A673 (cell line): ENCODE measurements around the gene TMEM273. TPM values are rescaled to one million over a fixed set of nuclear protein-coding genes. Genes with fewer than 3 reads are reported as not detected.

Experiments used
- BruUV-seq: library from RNA; stranded (reverse); fragments of 400-500 nt; replicated peaks from 2 replicates; lab custom pipeline; 2021; lab: Mats Ljungman, UMichigan
- CTCF ChIA-PET: fragments of 300-600 bp; sonication (Branson Sonifier 250); formaldehyde crosslinking; loops from one replicate; lab custom pipeline; 2022; ENCODE audit warnings: antibody characterized with exemption; lab: Charles Lee
- POLR2A ChIA-PET: fragments of 300-600 bp; sonication (Branson Sonifier 250); formaldehyde crosslinking; loops from one replicate; lab custom pipeline; 2022; ENCODE audit warnings: antibody characterized with exemption; ENCODE audit not compliant: low non-redundant PET; lab: Charles Lee
- DNase-seq: peaks from one replicate; pipeline ENCODE4 v3.0.0-alpha.2; 2015; ENCODE audit warnings: low spot score
- H3K27ac ChIP-seq: fragments of 200-600 bp; sonication (generic); 2 replicates; pipeline ENCODE4 v1.5.1; 2016; ENCODE audit warnings: mixed run types, low read depth, mild to moderate bottlenecking, mixed read lengths, antibody characterized with exemption, low read length; ENCODE audit not compliant: poor library complexity, severe bottlenecking
- H3K27me3 ChIP-seq: fragments of 200-600 bp; sonication (generic); replicated peaks from 2 replicates; pipeline ENCODE4 v1.6.1; 2017; ENCODE audit warnings: mixed run types, low read depth, mild to moderate bottlenecking, mixed read lengths, antibody characterized with exemption, low read length; ENCODE audit not compliant: insufficient read depth, poor library complexity
- H3K36me3 ChIP-seq: fragments of 200-600 bp; sonication (generic); 2 replicates; pipeline ENCODE4 v1.6.1; 2016; ENCODE audit warnings: mixed run types, mild to moderate bottlenecking, mixed read lengths, antibody characterized with exemption, low read length; ENCODE audit not compliant: insufficient read depth, poor library complexity, severe bottlenecking
- H3K4me1 ChIP-seq: fragments of 200-600 bp; sonication (generic); 2 replicates; pipeline ENCODE4 v1.6.1; 2017; ENCODE audit warnings: mixed run types, mild to moderate bottlenecking, mixed read lengths, antibody characterized with exemption, low read length; ENCODE audit not compliant: insufficient read depth, poor library complexity, severe bottlenecking
- H3K4me3 ChIP-seq: fragments of 200-600 bp; sonication (generic); 2 replicates; pipeline ENCODE4 v1.5.1; 2016; ENCODE audit warnings: low read depth, mixed run types, mild to moderate bottlenecking, mixed read lengths, low read length; ENCODE audit not compliant: poor library complexity, severe bottlenecking
- H3K9me3 ChIP-seq: fragments of 200-600 bp; sonication (generic); 2 replicates; pipeline ENCODE4 v1.6.1; 2016; ENCODE audit warnings: mixed run types, low read depth, mild to moderate bottlenecking, mixed read lengths, antibody characterized with exemption, low read length; ENCODE audit not compliant: poor library complexity, severe bottlenecking
- CTCF ChIP-seq: fragments of 300-800, 200-600 bp; sonication (generic); conservative IDR thresholded peaks from 2 replicates; pipeline ENCODE4 v1.5.1; 2017; ENCODE audit warnings: low read depth, mild to moderate bottlenecking, antibody characterized with exemption, low read length, moderate library complexity, mixed read lengths
- EZH2 ChIP-seq: fragments of 200-600 bp; sonication (generic); IDR thresholded peaks from 2 replicates; pipeline ENCODE4 v1.6.1; 2017; ENCODE audit warnings: borderline replicate concordance, low read depth, mild to moderate bottlenecking, mixed read lengths, antibody characterized with exemption, low read length; ENCODE audit not compliant: poor library complexity, severe bottlenecking
- intact Hi-C: fragments of 100-400 bp; cut with micrococcal nuclease; formaldehyde crosslinking; loops from one replicate; pipeline ENCODE4 v1.10.0; 2022; ENCODE audit not compliant: unreplicated experiment
- total RNA-seq: library from RNA; stranded (reverse); gene quantifications from 2 replicates; pipeline ENCODE4 v1.2.3, GENCODE V29; 2021

The TMEM273 gene
- total RNA-seq, 1 experiment from 2014 or later, result not detected

- DNase-seq, result no peak
- no peak overlapping the region for H3K4me3 ChIP-seq
Observed at GRCh38 chr10:49113741-49114141, 74.5 kb downstream of the TMEM273 start.

GRCh38 chr10:49112851-49113250, 75.3 kb downstream of the TMEM273 start:
- Histone ChIP-seq H3K4me3 (no peak overlapping the region), H3K9me3 (no peaks in the 10 kb centered on the region), H3K27me3 (peaks cover 42% of the 10 kb centered on the region), H3K36me3 (no peaks in the 10 kb centered on the region), H3K4me1 (no peaks in the 10 kb centered on the region), H3K27ac (no peak overlapping the region)
- ChIA-PET POLR2A (no interaction called here), CTCF (no interaction called here)
- no TSS peak for BruUV-seq
- TF ChIP-seq EZH2 (no peak), CTCF (no peak)
- DNase-seq, result no peak
- intact Hi-C loops, result no loop called here

More at GRCh38 chr10:49113741-49114141, 74.5 kb downstream of the TMEM273 start:
- POLR2A ChIA-PET, result no interaction called here
- H3K4me1 ChIP-seq, result no peaks in the 10 kb centered on the region
- CTCF ChIA-PET, result no interaction called here
- no peaks in the 10 kb centered on the region for H3K36me3 ChIP-seq
- intact Hi-C loops, result no loop called here
- H3K9me3 ChIP-seq, result no peaks in the 10 kb centered on the region
- TF ChIP-seq EZH2 (no peak), CTCF (no peak)
- no peak overlapping the region for H3K27ac ChIP-seq
- H3K27me3 ChIP-seq, result peaks cover 48% of the 10 kb centered on the region
- BruUV-seq, result no TSS peak

- intact Hi-C loops, result no loop called here
- H3K27ac ChIP-seq, result no peak overlapping the region
- no peaks in the 10 kb centered on the region for H3K9me3 ChIP-seq
- peaks cover 40% of the 10 kb centered on the region for H3K27me3 ChIP-seq
- ChIA-PET CTCF (no interaction called here), POLR2A (no interaction called here)
- TF ChIP-seq CTCF (no peak), EZH2 (no peak)
- no peaks in the 10 kb centered on the region for H3K36me3 ChIP-seq
- no peaks in the 10 kb centered on the region for H3K4me1 ChIP-seq
- BruUV-seq, result no TSS peak
- H3K4me3 ChIP-seq, result no peak overlapping the region
- DNase-seq, result no peak
Observed at GRCh38 chr10:49112098-49112497, 76.1 kb downstream of the TMEM273 start.
